Measurements from ENCODE around the gene ZDHHC18.

The ZDHHC18 gene

GRCh38 chr1:26826261-26827105, at the start of gene ZDHHC18:
ZDHHC18 (plus strand) TSS chr1:26826688; CDS start chr1:26826805, 117 bp downstream.
- peak in 1 of 2 donors; percentile 61 for DNase-seq (ENCODE audit: low read depth in 2 of 2)

GRCh38 chr1:26779098-26779668, 47.3 kb upstream of the ZDHHC18 start:
- DNase-seq (ENCODE audit: low read depth in 2 of 2): no peak

GRCh38 chr1:26780344-26780957, 46.0 kb upstream of the ZDHHC18 start:
- no peak for DNase-seq (ENCODE audit: low read depth in 2 of 2)

- no peak for DNase-seq (ENCODE audit: low read depth in 2 of 2)
These were observed 45.2 kb upstream of the ZDHHC18 start for GRCh38 chr1:26781206-26781825.

GRCh38 chr1:26782521-26783212, 43.8 kb upstream of the ZDHHC18 start:
- no peak for DNase-seq (ENCODE audit: low read depth in 2 of 2)

- no peak for DNase-seq (ENCODE audit: low read depth in 2 of 2)
These were observed 42.9 kb upstream of the ZDHHC18 start for GRCh38 chr1:26783646-26784022.

GRCh38 chr1:26784023-26784871, 42.2 kb upstream of the ZDHHC18 start:
- no peak for DNase-seq (ENCODE audit: low read depth in 2 of 2)

- no peak for DNase-seq (ENCODE audit: low read depth in 2 of 2)
These were observed 41.6 kb upstream of the ZDHHC18 start for GRCh38 chr1:26784886-26785285.

- DNase-seq (ENCODE audit: low read depth in 2 of 2): no peak
These were observed 40.7 kb upstream of the ZDHHC18 start for GRCh38 chr1:26785611-26786436.

GRCh38 chr1:26786437-26787380, 39.8 kb upstream of the ZDHHC18 start:
- no peak for DNase-seq (ENCODE audit: low read depth in 2 of 2)

- peak; percentile 49 to 59 for DNase-seq (ENCODE audit: low read depth in 2 of 2)
These were observed 39.1 kb upstream of the ZDHHC18 start for GRCh38 chr1:26787381-26787705.

GRCh38 chr1:26787706-26788514, 38.6 kb upstream of the ZDHHC18 start, which contains the start of gene PIGV:
PIGV (plus strand) TSS chr1:26787950; CDS start chr1:26790816, 2,866 bp downstream.
- peak; percentile 72 to 83 for DNase-seq (ENCODE audit: low read depth in 2 of 2)

GRCh38 chr1:26788515-26788785, 38.0 kb upstream of the ZDHHC18 start:
- no peak for DNase-seq (ENCODE audit: low read depth in 2 of 2)

GRCh38 chr1:26788836-26789611, 37.5 kb upstream of the ZDHHC18 start:
- DNase-seq (ENCODE audit: low read depth in 2 of 2): peak; percentile 86 to 88

- no peak for DNase-seq (ENCODE audit: low read depth in 2 of 2)
These were observed 36.9 kb upstream of the ZDHHC18 start for GRCh38 chr1:26789612-26789865.

- no peak for DNase-seq (ENCODE audit: low read depth in 2 of 2)
These were observed 36.6 kb upstream of the ZDHHC18 start for GRCh38 chr1:26789931-26790330.

GRCh38 chr1:26790551-26790953, 35.9 kb upstream of the ZDHHC18 start:
- no peak for DNase-seq (ENCODE audit: low read depth in 2 of 2)

GRCh38 chr1:26791148-26791547, 35.3 kb upstream of the ZDHHC18 start:
- no peak for DNase-seq (ENCODE audit: low read depth in 2 of 2)
